IPS DF 6.9 (cell line): ENCODE measurements around the gene ELOA.

Experiments used
- DNase-seq: peaks from one replicate; pipeline ENCODE4 v3.0.0-alpha.2; 2013; ENCODE audit warnings: low read depth, low spot score
- H3K27ac ChIP-seq: one replicate; pipeline ENCODE4 v1.5.1; 2013; ENCODE audit warnings: low read length, control low read depth
- H3K27me3 ChIP-seq: 2 replicates; pipeline ENCODE4 v1.6.1; 2013; ENCODE audit warnings: mild to moderate bottlenecking, low read length; ENCODE audit not compliant: control insufficient read depth, insufficient read depth
- H3K36me3 ChIP-seq: 2 replicates; pipeline ENCODE4 v1.6.1; 2013; ENCODE audit warnings: low read length; ENCODE audit not compliant: control insufficient read depth, insufficient read depth
- H3K4me1 ChIP-seq: 2 replicates; pipeline ENCODE4 v1.6.1; 2013; ENCODE audit warnings: low read length; ENCODE audit not compliant: control insufficient read depth, insufficient read depth
- H3K4me3 ChIP-seq: 2 replicates; pipeline ENCODE4 v1.5.1; 2013; ENCODE audit warnings: mild to moderate bottlenecking, low read length
- H3K9me3 ChIP-seq: 2 replicates; pipeline ENCODE4 v1.6.1; 2013; ENCODE audit warnings: low read length, inconsistent platforms; ENCODE audit not compliant: control insufficient read depth, insufficient read depth
- WGBS: extraction: QIAGEN DNeasy Blood & Tissue Kit; methylation state at CpG from one replicate; pipeline ENCODE4 v1.1.7; 2013; ENCODE audit warnings: mixed read lengths, missing lambda C conversion rate; ENCODE audit not compliant: insufficient read length, insufficient coverage; 5-methylcytosine and 5-hydroxymethylcytosine counted together

The ELOA gene

GRCh38 chr1:23736437-23737134 lies 6.7 kb upstream of the ELOA start:
- no peak for DNase-seq
- WGBS: no CpG with 5 or more reads among the region's 7 CpGs
- no peaks in the 10 kb centered on the region for H3K36me3 ChIP-seq
- H3K9me3 ChIP-seq: no peaks in the 10 kb centered on the region
- no peak overlapping the region for H3K4me3 ChIP-seq
- H3K4me1 ChIP-seq: no peaks in the 10 kb centered on the region
- H3K27ac ChIP-seq: no peak overlapping the region
- H3K27me3 ChIP-seq: no peaks in the 10 kb centered on the region

GRCh38 chr1:23741609-23742008 lies 1.7 kb upstream of the ELOA start:
- Histone ChIP-seq H3K27me3 (no peaks in the 10 kb centered on the region), H3K27ac (no peak overlapping the region), H3K4me3 (no peak overlapping the region), H3K36me3 (no peaks in the 10 kb centered on the region; the same call in none of the 2 replicates), H3K9me3 (no peaks in the 10 kb centered on the region), H3K4me1 (no peaks in the 10 kb centered on the region; the same call in 1 of the 2 replicates)
- no CpG with 5 or more reads among the region's 5 CpGs for WGBS
- no peak for DNase-seq

- no peak overlapping the region for H3K27ac ChIP-seq
- H3K9me3 ChIP-seq: no peaks in the 10 kb centered on the region
- DNase-seq: no peak
- H3K36me3 ChIP-seq: no peaks in the 10 kb centered on the region; the same call in none of the 2 replicates
- WGBS: no CpG with 5 or more reads among the region's 28 CpGs
- H3K4me1 ChIP-seq: no peaks in the 10 kb centered on the region; the same call in 1 of the 2 replicates
- peak overlapping the region; percentile 94; the same call in 1 of the 2 replicates for H3K4me3 ChIP-seq
- H3K27me3 ChIP-seq: no peaks in the 10 kb centered on the region
Observed at GRCh38 chr1:23742670-23743286, 493 bp upstream of the ELOA start.

- WGBS: no CpG with 5 or more reads among the region's 1 CpG
- no peaks in the 10 kb centered on the region for H3K27me3 ChIP-seq
- H3K4me3 ChIP-seq: no peak overlapping the region
- H3K36me3 ChIP-seq: no peaks in the 10 kb centered on the region; the same call in none of the 2 replicates
- no peaks in the 10 kb centered on the region; the same call in 1 of the 2 replicates for H3K4me1 ChIP-seq
- no peak for DNase-seq
- no peak overlapping the region for H3K27ac ChIP-seq
- H3K9me3 ChIP-seq: no peaks in the 10 kb centered on the region
Observed at GRCh38 chr1:23745515-23745914, 2.2 kb downstream of the ELOA start.

GRCh38 chr1:23748016-23748415 lies 4.7 kb downstream of the ELOA start:
- H3K27ac ChIP-seq: no peak overlapping the region
- no peaks in the 10 kb centered on the region for H3K27me3 ChIP-seq
- no peaks in the 10 kb centered on the region for H3K9me3 ChIP-seq
- WGBS: no CpG with 5 or more reads among the region's 3 CpGs
- H3K4me1 ChIP-seq: no peaks in the 10 kb centered on the region
- no peak for DNase-seq
- peaks cover 19% of the 10 kb centered on the region for H3K36me3 ChIP-seq
- no peak overlapping the region for H3K4me3 ChIP-seq

DNA sequence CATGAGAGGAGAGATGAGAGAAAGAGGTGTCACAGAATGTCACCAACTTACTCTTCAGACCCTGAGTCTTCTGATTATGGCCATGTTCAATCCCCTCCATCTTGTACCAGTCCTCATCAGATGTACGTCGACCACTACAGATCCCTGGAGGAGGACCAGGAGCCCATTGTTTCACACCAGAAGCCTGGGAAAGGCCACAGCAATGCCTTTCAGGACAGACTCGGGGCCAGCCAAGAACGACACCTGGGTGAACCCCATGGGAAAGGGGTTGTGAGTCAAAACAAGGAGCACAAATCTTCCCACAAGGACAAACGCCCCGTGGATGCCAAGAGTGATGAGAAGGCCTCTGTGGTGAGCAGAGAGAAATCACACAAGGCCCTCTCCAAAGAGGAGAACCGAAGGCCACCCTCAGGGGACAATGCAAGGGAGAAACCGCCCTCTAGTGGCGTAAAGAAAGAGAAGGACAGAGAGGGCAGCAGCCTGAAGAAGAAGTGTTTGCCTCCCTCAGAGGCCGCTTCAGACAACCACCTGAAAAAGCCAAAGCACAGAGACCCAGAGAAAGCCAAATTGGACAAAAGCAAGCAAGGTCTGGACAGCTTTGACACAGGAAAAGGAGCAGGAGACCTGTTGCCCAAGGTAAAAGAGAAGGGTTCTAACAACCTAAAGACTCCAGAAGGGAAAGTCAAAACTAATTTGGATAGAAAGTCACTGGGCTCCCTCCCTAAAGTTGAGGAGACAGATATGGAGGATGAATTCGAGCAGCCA lies 8.0 kb downstream of the ELOA start:
- no CpG with 5 or more reads among the region's 11 CpGs for WGBS
- Histone ChIP-seq H3K27ac (no peak overlapping the region), H3K9me3 (no peaks in the 10 kb centered on the region), H3K27me3 (no peaks in the 10 kb centered on the region), H3K4me3 (no peak overlapping the region), H3K4me1 (no peaks in the 10 kb centered on the region), H3K36me3 (peaks cover 44% of the 10 kb centered on the region)
- DNase-seq: no peak

- no peak for DNase-seq
- Histone ChIP-seq H3K27me3 (no peaks in the 10 kb centered on the region), H3K4me3 (no peak overlapping the region), H3K36me3 (peaks cover 48% of the 10 kb centered on the region), H3K4me1 (no peaks in the 10 kb centered on the region), H3K9me3 (no peaks in the 10 kb centered on the region), H3K27ac (no peak overlapping the region)
- no CpG with 5 or more reads among the region's 4 CpGs for WGBS
Observed at GRCh38 chr1:23751815-23752200, 8.5 kb downstream of the ELOA start.

DNA sequence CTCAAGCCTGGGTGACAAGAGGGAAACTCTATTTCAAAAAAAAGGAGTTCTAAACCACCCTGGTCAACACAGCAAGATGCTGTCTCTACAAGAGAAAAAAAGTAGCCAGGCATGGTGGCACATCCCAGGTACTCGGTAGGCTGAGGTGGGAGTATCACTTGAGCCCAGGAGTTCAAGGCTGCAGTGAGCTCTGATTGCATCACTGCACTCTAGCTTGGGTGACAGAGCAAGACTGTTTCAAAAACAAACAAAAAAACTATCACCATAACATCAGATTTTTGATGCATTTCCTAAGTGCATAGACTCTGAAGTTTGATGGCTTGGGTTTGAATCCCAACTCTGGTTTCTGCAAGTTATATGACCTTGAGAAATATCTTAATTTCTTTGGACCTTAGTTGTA lies 9.6 kb downstream of the ELOA start:
- Histone ChIP-seq H3K36me3 (peaks cover 52% of the 10 kb centered on the region), H3K4me1 (no peaks in the 10 kb centered on the region), H3K27me3 (no peaks in the 10 kb centered on the region), H3K9me3 (no peaks in the 10 kb centered on the region), H3K27ac (no peak overlapping the region), H3K4me3 (no peak overlapping the region)
- DNase-seq: no peak
- no CpG with 5 or more reads among the region's 1 CpG for WGBS

DNA sequence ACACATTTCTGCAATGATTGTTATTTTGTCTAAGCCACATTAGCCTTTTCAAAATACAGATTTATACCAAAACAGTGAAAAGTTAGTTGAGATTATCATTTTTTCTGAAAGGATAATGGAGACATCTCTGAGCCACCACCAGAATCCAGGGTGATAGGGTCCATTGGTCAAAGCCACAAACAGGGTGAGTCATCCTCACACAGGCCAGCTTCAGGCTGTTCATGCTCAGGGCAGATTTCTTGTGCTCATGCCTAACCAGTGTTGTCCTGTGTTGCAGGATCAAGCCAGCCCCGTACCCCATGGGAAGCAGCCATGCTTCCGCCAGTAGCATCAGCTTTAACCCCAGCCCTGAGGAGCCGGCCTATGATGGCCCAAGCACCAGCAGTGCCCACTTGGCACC lies 13.4 kb downstream of the ELOA start:
- no peak for DNase-seq

DNA sequence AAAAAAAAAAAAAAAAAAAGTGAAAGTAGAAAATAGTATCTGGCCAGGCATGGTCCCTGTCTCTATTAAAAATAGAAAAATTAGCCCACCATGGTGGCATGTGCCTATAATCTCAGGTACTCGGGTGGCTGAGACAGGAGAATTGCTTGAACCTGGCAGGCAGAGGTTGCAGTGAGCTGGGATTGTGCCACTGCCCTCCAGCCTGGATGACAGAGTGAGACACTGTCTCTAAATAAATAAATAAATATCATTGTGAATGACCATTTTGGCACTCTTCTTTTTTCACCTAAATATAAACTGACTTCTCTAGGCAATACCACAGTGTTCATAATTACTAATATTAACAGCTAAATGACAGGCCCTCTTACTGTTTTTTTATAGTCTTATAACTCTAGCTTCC lies 14.5 kb downstream of the ELOA start:
- Histone ChIP-seq H3K4me3 (no peak overlapping the region), H3K27ac (no peak overlapping the region), H3K9me3 (no peaks in the 10 kb centered on the region), H3K27me3 (no peaks in the 10 kb centered on the region), H3K4me1 (no peaks in the 10 kb centered on the region), H3K36me3 (peaks cover 56% of the 10 kb centered on the region)
- WGBS: no CpG with 5 or more reads among the region's 1 CpG
- no peak for DNase-seq

More for the DNA sequence above, 13.4 kb downstream of the ELOA start:
- Histone ChIP-seq H3K27ac (no peak overlapping the region), H3K4me3 (no peak overlapping the region), H3K9me3 (no peaks in the 10 kb centered on the region), H3K4me1 (no peaks in the 10 kb centered on the region), H3K27me3 (no peaks in the 10 kb centered on the region), H3K36me3 (peaks cover 66% of the 10 kb centered on the region)
- WGBS: no CpG with 5 or more reads among the region's 3 CpGs
